Measurements from ENCODE around the gene RNU6-7. TPM values are rescaled to one million over a fixed set of nuclear protein-coding genes. Genes with fewer than 3 reads are reported as not detected.

RNU6-7 gene
- total and polyA plus RNA-seq, 2 of the 13 experiments (the other 11 are each of a cell fraction or from before 2014, with no cell fraction given) = under 0.01 TPM; not detected in 1

GRCh38 chr14:32201816-32202490 lies at the start of gene RNU6-7 (continued):
- TF ChIP-seq SRSF4 (IDR thresholded peaks at IDR 0.05; ENCODE audit: low read depth, low read length, poor library complexity, severe bottlenecking) (no peak), ZBTB44 (CRISPR knock-in tag; IDR thresholded peaks at IDR 0.05) (peak; percentile 83; the same call in 1 of the 2 replicates), HES4 (CRISPR knock-in tag; IDR thresholded peaks at IDR 0.05; ENCODE audit: borderline replicate concordance) (no peak), ZNF354B (CRISPR knock-in tag; IDR thresholded peaks at IDR 0.05) (peak; percentile 60; the same call in 1 of the 2 replicates), ZNF33B (CRISPR knock-in tag; IDR thresholded peaks at IDR 0.05) (no peak; the same call in 1 of the 2 replicates), HMGXB4 (CRISPR knock-in tag; IDR thresholded peaks at IDR 0.05; ENCODE audit: borderline replicate concordance in 1 of 2, low read depth in 1 of 2) (peak; percentile 91 to 98), CSRNP2 (CRISPR knock-in tag; conservative IDR thresholded peaks at IDR 0.05; ENCODE audit: low read depth) (0 out of 2 replicates have a peak, but pooled peaks have one; percentile 58), MEIS1 (CRISPR knock-in tag; IDR thresholded peaks at IDR 0.05; ENCODE audit: borderline replicate concordance) (0 out of 2 replicates have a peak, but pooled peaks have one; percentile 14), LCORL (IDR thresholded peaks at IDR 0.05) (no peak; the same call in 1 of the 2 replicates), LCORL (CRISPR knock-in tag; IDR thresholded peaks at IDR 0.05) (no peak), ZFP1 (CRISPR knock-in tag; IDR thresholded peaks at IDR 0.05) (no peak), CENPX (CRISPR knock-in tag; IDR thresholded peaks at IDR 0.05) (no peak), TSC22D2 (CRISPR knock-in tag; IDR thresholded peaks at IDR 0.05; ENCODE audit: borderline replicate concordance) (0 out of 2 replicates have a peak, but pooled peaks have one; percentile 28), ZNF564 (CRISPR knock-in tag; IDR thresholded peaks at IDR 0.05) (0 out of 2 replicates have a peak, but pooled peaks have one; percentile 40), ATF3 (CRISPR knock-in tag; IDR thresholded peaks at IDR 0.05) (no peak)
